WTC11 (cell line): Measurements from ENCODE around the gene B3GNT7. TPM values are rescaled to one million over a fixed set of nuclear protein-coding genes. Genes with fewer than 3 reads are reported as not detected.

Experiments
- ATAC-seq: fragments of 200-7000 bp; cut with Tn5 transposase; 2 replicates; pipeline ENCODE4 v1.10.0; 2021; ENCODE audit warnings: mild to moderate bottlenecking, moderate library complexity
- CTCF ChIA-PET: fragments of 300-600 bp; sonication (Branson Sonifier 250); formaldehyde crosslinking; loops from one replicate; lab custom pipeline; 2021; ENCODE audit warnings: antibody characterized with exemption; lab: Charles Lee
- POLR2A ChIA-PET: fragments of 350-600 bp; sonication (Branson Sonifier 250); formaldehyde crosslinking; loops from one replicate; lab custom pipeline; 2021; ENCODE audit warnings: antibody characterized with exemption; lab: Charles Lee
- DNase-seq: peaks from one replicate; pipeline ENCODE4 v3.0.0; 2021; ENCODE audit warnings: low spot score
- H3K27ac Mint-ChIP-seq: 2 replicates; pipeline ENCODE4 v1.8.0; 2021; ENCODE audit warnings: mixed read lengths
- H3K27me3 Mint-ChIP-seq: 2 replicates; pipeline ENCODE4 v1.8.0; 2021; ENCODE audit warnings: low read depth, mild to moderate bottlenecking, moderate library complexity, mixed read lengths
- H3K36me3 Mint-ChIP-seq: 2 replicates; pipeline ENCODE4 v1.8.0; 2021; ENCODE audit warnings: mixed read lengths
- H3K4me1 Mint-ChIP-seq: 2 replicates; pipeline ENCODE4 v1.8.0; 2022; ENCODE audit warnings: mixed read lengths
- H3K4me3 Mint-ChIP-seq: 2 replicates; pipeline ENCODE4 v1.8.0; 2021; ENCODE audit warnings: mild to moderate bottlenecking, moderate library complexity, mixed read lengths
- H3K9me3 Mint-ChIP-seq: 2 replicates; pipeline ENCODE4 v1.8.0; 2021; ENCODE audit warnings: mixed read lengths
- FOXP4 ChIP-seq: sonication (generic); formaldehyde crosslinking; IDR thresholded peaks from 2 replicates; pipeline ENCODE4 v1.8.0; 2022; ENCODE audit warnings: mild to moderate bottlenecking, missing genetic modification reagents
- HMGA2 ChIP-seq: fragments of 250-450 bp; sonication (Bioruptor Pico); IDR thresholded peaks from 2 replicates; pipeline ENCODE4 v1.4.0; 2021; ENCODE audit warnings: mild to moderate bottlenecking, moderate library complexity
- KAT7 ChIP-seq: sonication (generic); formaldehyde crosslinking; IDR thresholded peaks from 2 replicates; pipeline ENCODE4 v1.8.1; 2023; ENCODE audit warnings: missing genetic modification reagents, mild to moderate bottlenecking, borderline replicate concordance
- MAX ChIP-seq: sonication (generic); formaldehyde crosslinking; IDR thresholded peaks from 2 replicates; pipeline ENCODE4 v1.8.0; 2022; ENCODE audit warnings: mild to moderate bottlenecking, missing genetic modification reagents
- NFATC4 ChIP-seq: fragments of 250-450 bp; sonication (Bioruptor Pico); IDR thresholded peaks from 2 replicates; pipeline ENCODE4 v1.9.0; 2021; ENCODE audit warnings: mild to moderate bottlenecking
- PRDM15 ChIP-seq: sonication (generic); formaldehyde crosslinking; IDR thresholded peaks from 2 replicates; pipeline ENCODE4 v1.8.0; 2022; ENCODE audit warnings: missing genetic modification reagents
- PRRX2 ChIP-seq: fragments of 250-450 bp; sonication (Bioruptor Pico); IDR thresholded peaks from 2 replicates; pipeline ENCODE4 v1.8.0; 2021; ENCODE audit warnings: mild to moderate bottlenecking
- RORB ChIP-seq: fragments of 250-450 bp; sonication (Bioruptor Pico); IDR thresholded peaks from 2 replicates; pipeline ENCODE4 v1.9.0; 2021; ENCODE audit warnings: mild to moderate bottlenecking
- SMAD3 ChIP-seq: sonication (generic); formaldehyde crosslinking; IDR thresholded peaks from 2 replicates; pipeline ENCODE4 v1.8.0; 2022; ENCODE audit warnings: missing genetic modification reagents, mild to moderate bottlenecking, borderline replicate concordance
- SMAD4 ChIP-seq: sonication (generic); formaldehyde crosslinking; IDR thresholded peaks from 2 replicates; pipeline ENCODE4 v1.8.0; 2022; ENCODE audit warnings: mild to moderate bottlenecking, missing genetic modification reagents
- TEAD1 ChIP-seq: sonication (generic); formaldehyde crosslinking; IDR thresholded peaks from 2 replicates; pipeline ENCODE4 v1.8.0; 2022; ENCODE audit warnings: mild to moderate bottlenecking, missing genetic modification reagents
- USF1 ChIP-seq: sonication (generic); formaldehyde crosslinking; IDR thresholded peaks from 2 replicates; pipeline ENCODE4 v1.8.0; 2022; ENCODE audit warnings: mild to moderate bottlenecking, missing genetic modification reagents
- ZMAT4 ChIP-seq: fragments of 250-450 bp; sonication (Bioruptor Pico); IDR thresholded peaks from 2 replicates; pipeline ENCODE4 v1.9.0; 2021; ENCODE audit warnings: mild to moderate bottlenecking
- ZNF281 ChIP-seq: sonication (generic); formaldehyde crosslinking; IDR thresholded peaks from 2 replicates; pipeline ENCODE4 v1.8.0; 2023; ENCODE audit warnings: mild to moderate bottlenecking, missing genetic modification reagents
- ZNF423 ChIP-seq: fragments of 250-450 bp; sonication (Bioruptor Pico); IDR thresholded peaks from 2 replicates; pipeline ENCODE4 v2.1.2; 2022; ENCODE audit warnings: mild to moderate bottlenecking, moderate library complexity
- total RNA-seq: library from RNA; stranded (reverse); gene quantifications from 3 replicates; pipeline ENCODE4 v1.2.3, GENCODE V29; 2021

Gene B3GNT7
- total RNA-seq, 1 experiment from 2014 or later, result 151 TPM

GRCh38 chr2:231412618-231412963 is 17.1 kb downstream of the B3GNT7 start:
- no peak for TF ChIP-seq ZNF281 (CRISPR knock-in tag)
- TF ChIP-seq PRRX2 (CRISPR knock-in tag), result no peak
- no peak for TF ChIP-seq PRDM15
- TF ChIP-seq HMGA2 (CRISPR knock-in tag), result no peak
- TF ChIP-seq KAT7 (CRISPR knock-in tag), result no peak
- TF ChIP-seq SMAD3 (CRISPR knock-in tag), result 0 out of 2 replicates have a peak, but pooled peaks have one; percentile 26
- 0 out of 2 replicates have a peak, but pooled peaks have one; percentile 2 for TF ChIP-seq MAX (CRISPR knock-in tag)
- no peak for TF ChIP-seq RORB
- no peak for TF ChIP-seq SMAD4 (CRISPR knock-in tag)
- no peak for TF ChIP-seq NFATC4 (CRISPR knock-in tag)
- Mint-ChIP-seq H3K4me1 (peaks cover 59% of the 10 kb centered on the region), H3K27ac (peak overlapping the region; percentile 68), H3K4me3 (peak overlapping the region; percentile 69), H3K27me3 (no peaks in the 10 kb centered on the region), H3K9me3 (peaks cover 17% of the 10 kb centered on the region), H3K36me3 (peaks cover 24% of the 10 kb centered on the region)
- POLR2A ChIA-PET, result interaction anchor here (0.6 to 3.4 kb wide), 4 partner anchors 12 to 52 kb away, joined by 3 to 15 read pairs (median 6); partner anchors contain the start of gene NCL
- CTCF ChIA-PET, result interaction anchor here (0.6 to 5.8 kb wide), 35 partner anchors 8 to 309 kb away, joined by 3 to 58 read pairs (median 4); partner anchors contain the start of gene ARMC9
- ATAC-seq, result peak; percentile 0
- DNase-seq, result no peak

- Mint-ChIP-seq H3K4me3 (no peak overlapping the region), H3K27ac (no peak overlapping the region), H3K9me3 (peaks cover 13% of the 10 kb centered on the region), H3K4me1 (peaks cover 53% of the 10 kb centered on the region), H3K36me3 (peaks cover 19% of the 10 kb centered on the region), H3K27me3 (no peaks in the 10 kb centered on the region)
- CTCF ChIA-PET, result interaction anchor here (0.7 to 5.8 kb wide), 23 partner anchors 9 to 234 kb away, joined by 3 to 58 read pairs (median 4); partner anchors contain the start of gene ARMC9
- ATAC-seq, result no peak
- POLR2A ChIA-PET, result interaction anchor here (0.6 to 1.3 kb wide), 4 partner anchors 12 to 221 kb away, joined by 3 to 5 read pairs (median 4); no protein-coding TSS in a partner anchor
- DNase-seq, result no peak
- peak; percentile 13; the same call in 1 of the 2 replicates for TF ChIP-seq USF1 (CRISPR knock-in tag)
- TF ChIP-seq MAX (CRISPR knock-in tag), result peak; percentile 60; the same call in 1 of the 2 replicates
- TF ChIP-seq FOXP4 (CRISPR knock-in tag), result 0 out of 2 replicates have a peak, but pooled peaks have one; percentile 28
- no peak for TF ChIP-seq ZNF423 (CRISPR knock-in tag)
- 0 out of 2 replicates have a peak, but pooled peaks have one; percentile 49 for TF ChIP-seq TEAD1 (CRISPR knock-in tag)
- no peak for TF ChIP-seq ZMAT4 (CRISPR knock-in tag)
These were observed 17.9 kb downstream of the B3GNT7 start for GRCh38 chr2:231413456-231413855.
